Colonic mucosa (tissue), 4 donors: ENCODE data around the gene ZBTB9. TPM values are rescaled to one million over a fixed set of nuclear protein-coding genes. Genes with fewer than 3 reads are reported as not detected.

Source experiments
- DNase-seq: peaks from one replicate; pipeline ENCODE4 v3.0.0-alpha.2; 2020
- H3K27ac ChIP-seq: fragments of 200-600 bp; one replicate; pipeline ENCODE4 v1.8.0; 2021
- H3K27me3 ChIP-seq: fragments of 200-600 bp; one replicate; pipeline ENCODE4 v1.8.0; 2021
- H3K36me3 ChIP-seq: fragments of 200-600 bp; one replicate; pipeline ENCODE4 v1.8.0; 2021
- H3K4me1 ChIP-seq: fragments of 200-600 bp; one replicate; pipeline ENCODE4 v1.8.0; 2021; ENCODE audit warnings: mild to moderate bottlenecking
- H3K4me3 ChIP-seq: fragments of 200-600 bp; one replicate; pipeline ENCODE4 v1.8.0; 2021
- H3K9ac ChIP-seq, 2 donors: one replicate each; pipeline ENCODE4 v1.7.0; 2013; ENCODE audit warnings: control low read depth in 2 of 2, low read depth in 2 of 2, low read length in 2 of 2
- H3K9me3 ChIP-seq: fragments of 200-600 bp; one replicate; pipeline ENCODE4 v1.8.0; 2021
- CTCF ChIP-seq: fragments of 200-600 bp; IDR thresholded peaks from one replicate; pipeline ENCODE4 v1.8.0; 2022; ENCODE audit warnings: antibody characterized with exemption, mild to moderate bottlenecking
- intact Hi-C: fragments of 100-400 bp; cut with DNase I; formaldehyde crosslinking; loops from one replicate; pipeline ENCODE4 v1.14.1; 2022
- total RNA-seq, 2 donors: library from RNA; stranded (reverse); fragmentation: NEBNext Ultra II Directional in 1 of 2; extraction: Animal tissue kit (Norgen Biotek cat#: 25700) in 1 of 2; gene quantifications; one replicate each; pipeline ENCODE4 v1.2.1, GENCODE V29; 2021
- donor health status: healthy.
- donor health status: DM: no; HTN: no; CAD: no.
- donor health status: DM: no; HTN: no; CAD: no.

The ZBTB9 gene
- total RNA-seq, 2 donors from 2014 or later = 4.8 to 8.1 TPM

GRCh38 chr6:33453393-33454008, 875 bp upstream of the ZBTB9 start:
- H3K9me3 ChIP-seq = no peaks in the 10 kb centered on the region
- intact Hi-C loops = no loop called here
- H3K27me3 ChIP-seq = no peaks in the 10 kb centered on the region
- no peak for DNase-seq
- H3K4me3 ChIP-seq = peak overlapping the region; percentile 93
- H3K27ac ChIP-seq = peak overlapping the region; percentile 80
- no peak for TF ChIP-seq CTCF
- no peaks in the 10 kb centered on the region for H3K4me1 ChIP-seq
- H3K36me3 ChIP-seq = no peaks in the 10 kb centered on the region
- peak overlapping the region; percentile 79 to 88 for H3K9ac ChIP-seq

- Histone ChIP-seq H3K9me3 (no peaks in the 10 kb centered on the region), H3K4me1 (no peaks in the 10 kb centered on the region), H3K27me3 (no peaks in the 10 kb centered on the region), H3K36me3 (no peaks in the 10 kb centered on the region), H3K9ac (peak overlapping the region; percentile 40 to 79), H3K27ac (no peak overlapping the region), H3K4me3 (peak overlapping the region; percentile 93)
- DNase-seq = no peak
- TF ChIP-seq CTCF = no peak
- intact Hi-C loops = no loop called here
Observed at GRCh38 chr6:33455051-33455450, 675 bp downstream of the ZBTB9 start.

DNA sequence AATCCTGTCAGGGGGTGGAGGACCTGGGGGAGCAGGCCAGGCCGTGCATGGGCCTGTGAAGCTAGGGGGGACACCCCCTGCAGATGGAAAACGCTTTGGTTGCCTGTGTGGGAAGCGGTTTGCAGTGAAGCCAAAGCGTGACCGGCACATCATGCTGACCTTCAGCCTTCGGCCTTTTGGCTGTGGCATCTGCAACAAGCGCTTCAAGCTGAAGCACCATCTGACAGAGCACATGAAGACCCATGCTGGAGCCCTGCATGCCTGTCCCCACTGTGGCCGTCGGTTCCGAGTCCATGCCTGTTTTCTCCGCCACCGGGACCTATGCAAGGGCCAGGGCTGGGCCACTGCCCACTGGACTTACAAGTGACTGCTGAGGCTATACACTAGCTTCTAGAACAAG, 1.8 kb downstream of the ZBTB9 start:
- no peaks in the 10 kb centered on the region for H3K36me3 ChIP-seq
- intact Hi-C loops = no loop called here
- no peaks in the 10 kb centered on the region for H3K4me1 ChIP-seq
- H3K27me3 ChIP-seq = no peaks in the 10 kb centered on the region
- no peak overlapping the region for H3K4me3 ChIP-seq
- TF ChIP-seq CTCF = no peak
- H3K27ac ChIP-seq = no peak overlapping the region
- no peaks in the 10 kb centered on the region for H3K9me3 ChIP-seq
- H3K9ac ChIP-seq = no peak overlapping the region
- no peak for DNase-seq

DNA sequence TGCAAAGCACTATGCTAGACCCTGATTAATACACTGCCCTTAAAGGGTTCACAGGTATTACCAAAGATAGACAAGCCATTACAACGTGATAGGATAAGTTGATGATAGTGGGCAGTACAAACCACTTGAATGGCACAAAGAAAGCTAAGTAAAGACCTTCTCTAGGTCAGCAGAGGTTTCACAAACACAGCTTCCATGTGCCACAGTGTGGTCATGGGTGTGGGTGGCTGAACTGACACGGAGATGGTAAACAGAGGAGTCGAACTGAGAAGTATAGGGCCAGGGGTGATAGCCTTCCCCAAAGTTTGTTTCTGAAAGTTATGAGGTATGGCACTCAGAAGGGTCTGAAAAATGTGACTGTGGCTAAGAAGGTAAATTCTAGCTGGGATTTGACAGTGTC, 4.3 kb downstream of the ZBTB9 start:
- no peak for TF ChIP-seq CTCF
- DNase-seq = no peak
- Histone ChIP-seq H3K27ac (no peak overlapping the region), H3K36me3 (no peaks in the 10 kb centered on the region), H3K4me3 (no peak overlapping the region), H3K27me3 (no peaks in the 10 kb centered on the region), H3K4me1 (no peaks in the 10 kb centered on the region), H3K9me3 (no peaks in the 10 kb centered on the region), H3K9ac (no peak overlapping the region)
- intact Hi-C loops = no loop called here

DNA sequence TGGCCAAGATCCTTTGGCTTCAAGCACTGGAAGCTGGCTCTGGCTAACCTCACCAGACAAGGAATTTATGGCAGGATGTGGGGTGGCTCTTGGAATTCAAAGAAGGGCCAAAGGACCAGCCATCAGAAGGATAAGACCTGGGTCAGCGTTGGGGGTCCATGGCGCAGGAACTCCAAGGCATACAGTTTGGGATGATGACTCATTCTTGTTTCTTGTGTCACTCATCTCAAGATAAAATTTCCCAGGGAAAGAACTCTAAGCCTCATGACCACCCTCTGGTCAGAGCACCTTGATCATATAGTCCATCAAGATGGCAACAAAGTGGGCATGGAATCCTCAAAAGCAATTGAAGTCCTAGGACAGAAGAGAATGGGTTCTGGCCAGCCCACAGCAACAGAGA, 4.8 kb downstream of the ZBTB9 start:
- no peak for DNase-seq
- H3K9ac ChIP-seq = no peak overlapping the region
- TF ChIP-seq CTCF = no peak
- H3K36me3 ChIP-seq = no peaks in the 10 kb centered on the region
- H3K27ac ChIP-seq = no peak overlapping the region
- no peaks in the 10 kb centered on the region for H3K4me1 ChIP-seq
- no peak overlapping the region for H3K4me3 ChIP-seq
- no peaks in the 10 kb centered on the region for H3K9me3 ChIP-seq
- H3K27me3 ChIP-seq = no peaks in the 10 kb centered on the region
- intact Hi-C loops = no loop called here
